ENCODE measurements around the gene KIAA1549. TPM values are rescaled to one million over a fixed set of nuclear protein-coding genes. Genes with fewer than 3 reads are reported as not detected.

Gene KIAA1549
- total and polyA plus RNA-seq, 2 of the 8 experiments (the other 6 are each of a cell fraction or from before 2014, with no cell fraction given) = 6.5 to 17.3 TPM

GRCh38 chr7:138903186-138903820, 77.9 kb downstream of the KIAA1549 start:
- H3K79me1 ChIP-seq (ENCODE audit: low read depth, low read length) = no peaks in the 10 kb centered on the region; the same call in 1 of the 2 replicates
- no peak overlapping the region for H3K4me2 ChIP-seq (ENCODE audit: insufficient read depth in 1 of 2, low read depth in 2 of 2, low read length in 2 of 2)
- no peaks in the 10 kb centered on the region for H3K79me2 ChIP-seq (ENCODE audit: control insufficient read depth in 1 of 2, insufficient read depth in 2 of 2, low read length in 2 of 2)
- H3K14ac ChIP-seq (ENCODE audit: insufficient read length) = no peak overlapping the region
- H3K23ac ChIP-seq (ENCODE audit: insufficient read length) = no peak overlapping the region
- peaks cover 2 to 27% (median 6%) of the 10 kb centered on the region in 4 experiments; a peak in 6 of 8 replicates for H3K36me3 ChIP-seq (ENCODE audit: control insufficient read depth in 2 of 4, insufficient read depth in 4 of 4, low read length in 3 of 4)
- H4K8ac ChIP-seq (ENCODE audit: extremely low read depth, insufficient read depth, low read length) = no peak overlapping the region
- no peak overlapping the region for H3K4me3 ChIP-seq (ENCODE audit: extremely low read depth in 1 of 4, insufficient read depth in 2 of 4, low read depth in 3 of 4, low read length in 4 of 4)
- no peak overlapping the region for H2BK15ac ChIP-seq (ENCODE audit: low read length)
- H3K18ac ChIP-seq (ENCODE audit: extremely low read depth, low read length) = no peak overlapping the region
- no peak overlapping the region for H3K56ac ChIP-seq (replicated peaks; ENCODE audit: insufficient read length, low read depth, low read length)
- H3K9me3 ChIP-seq (ENCODE audit: insufficient read depth in 2 of 2, low read depth in 1 of 2, low read length in 1 of 2) = no peaks in the 10 kb centered on the region
- ChIA-PET POLR2A (ENCODE audit: partially characterized antibody) (interaction anchor here (0.8 kb wide), 1 partner anchor 75 kb away, joined by 4 read pairs; no protein-coding TSS in a partner anchor), CTCF (ENCODE audit: partially characterized antibody) (no interaction called here)
- no peak overlapping the region for H2BK120ac ChIP-seq (replicated peaks; ENCODE audit: low read depth, low read length)
- H4K5ac ChIP-seq (ENCODE audit: insufficient read length, low read depth, low read length) = no peak overlapping the region
- no peak overlapping the region for H2AFZ ChIP-seq (ENCODE audit: low read length)
- FAIRE-seq (no peak), DNase-seq (ENCODE audit: low read depth in 1 of 2, low spot score in 2 of 2) (no peak)
- no peak overlapping the region for H2BK5ac ChIP-seq (ENCODE audit: low read depth, low read length)
- no peaks in the 10 kb centered on the region for H3K4me1 ChIP-seq (replicated peaks in 1 of 4; ENCODE audit: control insufficient read depth in 3 of 4, insufficient read depth in 4 of 4, low read length in 3 of 4)
- TF ChIP-seq PHF8 (conservative IDR thresholded peaks at IDR 0.05; ENCODE audit: low read depth, low read length) = no peak
- TF ChIP-seq FOSL1 (IDR thresholded peaks at IDR 0.05; ENCODE audit: insufficient read depth, low read depth, low read length) = no peak
- no peak for TF ChIP-seq GABPA (IDR thresholded peaks at IDR 0.05; ENCODE audit: borderline replicate concordance, insufficient read depth, low read length)
- TF ChIP-seq TEAD4 (IDR thresholded peaks at IDR 0.05; ENCODE audit: low read depth, low read length) = no peak
- TF ChIP-seq CHD1 (IDR thresholded peaks at IDR 0.05; ENCODE audit: low read depth, low read length) = no peak
- TF ChIP-seq SAP30 (IDR thresholded peaks at IDR 0.05; ENCODE audit: insufficient read depth, insufficient replicate concordance, low read length) = no peak
- no peak for TF ChIP-seq CTBP2 (IDR thresholded peaks at IDR 0.05; ENCODE audit: borderline replicate concordance, insufficient read depth, insufficient read length, low read length)
- no peak for TF ChIP-seq CEBPB (IDR thresholded peaks at IDR 0.05; ENCODE audit: low read depth, low read length)
- no peak for TF ChIP-seq MAX (IDR thresholded peaks at IDR 0.05)
- H4K91ac ChIP-seq (replicated peaks; ENCODE audit: insufficient read length, low read length) = no peak overlapping the region
- WGBS, 2 experiments (ENCODE audit: extremely low coverage in 1 of 2, insufficient coverage in 1 of 2, insufficient read length in 1 of 2, insufficient replicate concordance in 2 of 2, low coverage in 1 of 2, low lambda C conversion rate in 2 of 2, missing lambda C conversion rate in 1 of 2) = 93% methylated on average over 10 of the region's 10 CpGs; no CpG with 5 or more reads in 1 of the 2 experiments
- peaks cover 0 to 2% of the 10 kb centered on the region in 2 experiments for H4K20me1 ChIP-seq (replicated peaks in 1 of 2; ENCODE audit: control insufficient read depth in 1 of 2, insufficient read depth in 2 of 2, low read length in 2 of 2)
- H2BK12ac ChIP-seq (ENCODE audit: low read depth, low read length) = 0 out of 2 replicates have a peak overlapping the region, but pooled peaks have one; percentile 75
- H2AK5ac ChIP-seq (ENCODE audit: low read depth, low read length) = no peak overlapping the region
- H3K9ac ChIP-seq (replicated peaks in 1 of 4; ENCODE audit: extremely low read depth in 1 of 4, low read depth in 3 of 4, low read length in 3 of 4) = no peak overlapping the region
- H3K27ac ChIP-seq (ENCODE audit: low read depth, low read length) = no peak overlapping the region
- H3K27me3 ChIP-seq (replicated peaks in 1 of 4; ENCODE audit: control insufficient read depth in 3 of 4, extremely low read depth in 1 of 4, insufficient read depth in 3 of 4, low read length in 3 of 4) = no peaks in the 10 kb centered on the region
- H3K23me2 ChIP-seq (ENCODE audit: low read depth, low read length) = 0 out of 2 replicates have a peak, but pooled peaks cover 1% of the 10 kb centered on the region
- H2BK20ac ChIP-seq (ENCODE audit: low read length) = no peak overlapping the region
- H3K4ac ChIP-seq (replicated peaks; ENCODE audit: insufficient read length, low read depth, low read length) = no peak overlapping the region

Data from H1 (cell line).